Activated naive CD4-positive, alpha-beta T cell treated with anti-CD3 and anti-CD28 coated beads, Interleukin-2, amount 50 U/mL, for 72 hours (primary cell): Measurements from ENCODE around the gene DNAJC18. TPM values are rescaled to one million over a fixed set of nuclear protein-coding genes. Genes with fewer than 3 reads are reported as not detected.
"Not testable (repeated sequence)": the region's sequence is repeated elsewhere in the genome, so short reads cannot be mapped to it uniquely, and the experiment has no call there.

Experiments
- ATAC-seq, 2 donors: fragments of 150-1000 bp; cut with Tn5 transposase; 2 replicates each; pipeline ENCODE4 v1.10.0; 2021; ENCODE audit warnings: mild to moderate bottlenecking in 2 of 2, moderate library complexity in 2 of 2
- DNase-seq, 2 donors: peaks; one replicate each; pipeline ENCODE4 v3.0.0; 2021 to 2022; ENCODE audit warnings: low spot score in 2 of 2
- H3K27ac Mint-ChIP-seq, 2 donors: one replicate each; pipeline ENCODE4 v1.8.0; 2022; ENCODE audit warnings: mild to moderate bottlenecking in 2 of 2, mixed read lengths in 2 of 2
- H3K36me3 Mint-ChIP-seq, 2 donors: one replicate each; pipeline ENCODE4 v1.8.0; 2022; ENCODE audit warnings: mixed read lengths in 2 of 2
- H3K9me3 Mint-ChIP-seq, 2 donors: one replicate each; pipeline ENCODE4 v1.8.0; 2022; ENCODE audit warnings: mixed read lengths in 2 of 2
- total RNA-seq, 2 donors: library from RNA; stranded (reverse); gene quantifications; one replicate each; pipeline ENCODE4 v1.2.3, GENCODE V29; 2022

DNAJC18 gene
- total RNA-seq, 2 donors from 2014 or later = 13.5 to 47.3 TPM

DNA sequence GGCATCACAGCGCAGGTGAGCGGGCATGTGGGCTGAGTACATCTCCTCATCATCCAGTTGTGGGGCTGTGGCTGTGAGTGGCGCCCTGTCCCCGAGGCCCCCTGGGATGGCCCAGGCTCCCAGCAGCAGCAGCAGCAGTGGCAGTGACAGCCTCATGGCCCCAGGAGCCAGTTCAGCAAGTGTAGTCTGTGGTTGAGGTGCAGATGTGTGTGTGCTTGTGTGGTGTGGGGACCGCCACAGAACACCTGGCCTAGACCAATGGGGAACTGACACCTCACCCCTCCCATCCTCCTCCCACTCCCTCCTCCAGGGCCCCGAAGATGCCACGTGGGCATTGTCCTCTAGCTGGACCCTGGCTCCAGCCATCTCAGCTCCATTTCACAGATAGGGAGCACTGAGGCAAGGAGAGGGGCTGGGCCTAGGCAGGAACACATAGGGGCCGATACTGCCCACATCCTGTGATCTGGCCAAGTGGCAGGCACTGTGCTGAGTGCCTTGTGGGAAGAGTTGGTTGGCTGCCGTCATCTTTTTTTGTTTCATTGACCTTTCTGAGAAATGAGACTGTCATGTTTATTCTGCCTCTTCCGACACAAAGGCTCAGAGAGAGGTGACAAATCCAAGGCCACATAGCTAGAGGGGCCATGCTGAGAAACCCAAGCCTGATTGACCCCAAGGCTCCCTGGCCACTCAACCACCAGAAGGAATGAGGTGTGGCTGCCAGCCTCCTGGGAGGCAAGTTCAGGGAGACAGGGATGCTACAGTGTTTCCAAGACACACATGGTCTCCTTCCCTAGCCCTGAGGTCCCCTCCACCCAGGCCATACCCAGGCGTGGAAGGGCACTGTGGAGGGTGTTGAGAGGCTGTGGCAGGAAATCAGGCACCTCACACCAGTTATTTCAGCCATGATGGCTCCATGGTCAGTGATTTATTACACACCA, 49.4 kb downstream of the DNAJC18 start, which contains the start of gene MZB1:
Gene MZB1, minus strand, starts transcription at position 213 of the 938 bp plus-strand sequence. Its CDS starts 57 bp downstream, at position 156.
- DNase-seq (peak; percentile 43 to 88), ATAC-seq (peak; percentile 49 to 75)
- Mint-ChIP-seq H3K36me3 (peaks cover 17% of the 10 kb centered on the region in 2 donors), H3K9me3 (no peaks in the 10 kb centered on the region), H3K27ac (peak within 1 kb of the TSS; percentile 68 to 94)

DNA sequence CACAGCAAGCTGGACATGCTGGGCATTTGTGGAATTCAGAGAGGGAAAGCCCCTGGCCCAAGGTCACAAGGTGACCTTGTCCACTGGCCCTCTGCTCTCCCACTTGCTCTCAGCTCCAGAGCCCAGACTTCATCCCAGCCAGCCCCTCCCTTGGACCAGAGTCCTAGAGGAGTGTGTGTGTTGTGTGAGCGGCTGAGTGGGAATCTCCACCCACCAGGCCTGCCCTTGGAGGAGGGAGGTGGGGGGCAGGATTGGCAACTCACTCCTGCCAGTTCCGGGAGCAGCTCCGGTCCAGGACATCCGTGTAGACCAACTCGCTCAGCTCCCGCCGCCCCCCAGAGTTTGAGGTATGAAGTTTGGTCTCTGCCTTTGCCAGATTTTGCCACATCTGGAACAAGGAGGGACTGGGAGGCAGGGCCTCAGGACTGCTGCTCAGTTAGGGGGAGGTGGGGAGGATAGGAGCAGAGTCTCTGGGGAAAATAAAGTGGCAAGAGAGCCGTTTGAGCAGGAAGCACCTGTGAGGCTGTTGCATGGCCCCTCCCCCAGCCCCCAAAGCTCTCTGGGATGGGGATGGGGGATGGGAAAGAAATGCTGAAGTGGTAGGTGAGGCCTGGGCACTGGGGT, 51.0 kb downstream of the DNAJC18 start:
- Mint-ChIP-seq H3K36me3 (peaks cover 15% of the 10 kb centered on the region in 2 donors), H3K27ac (peak overlapping the region in 1 of 2 donors; percentile 51), H3K9me3 (no peaks in the 10 kb centered on the region)
- no peak for ATAC-seq
- DNase-seq = no peak

DNA sequence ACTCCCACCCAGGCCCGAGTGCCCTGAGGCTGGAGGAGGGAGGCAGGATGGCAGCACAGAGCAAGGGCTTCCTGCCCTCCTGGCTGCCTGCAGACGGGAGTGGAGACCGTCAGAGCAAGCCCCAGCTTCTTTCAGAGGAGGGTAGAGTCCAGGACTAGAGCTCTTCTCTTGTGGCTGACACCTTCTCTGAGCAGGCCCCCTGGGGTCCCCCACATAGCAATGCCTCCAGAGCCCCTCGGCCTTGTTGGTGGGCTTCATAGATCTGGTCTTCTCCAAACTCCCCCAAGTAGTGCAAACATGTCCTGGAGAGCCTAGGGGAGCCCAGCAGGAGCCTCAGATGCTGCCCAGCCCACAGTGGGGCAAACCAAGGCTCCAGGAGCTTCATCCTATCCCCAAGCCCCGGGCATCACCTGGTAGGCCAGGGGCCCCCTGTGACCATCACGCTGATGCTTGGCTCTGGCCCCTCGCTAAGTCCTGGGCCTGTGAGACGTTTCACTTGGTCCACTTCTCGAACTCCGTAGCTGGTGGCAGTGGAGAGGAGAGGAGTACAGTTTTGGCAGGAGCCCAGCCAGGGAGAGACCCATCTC, 51.6 kb downstream of the DNAJC18 start:
- DNase-seq (no peak), ATAC-seq (no peak)
- Mint-ChIP-seq H3K36me3 (peaks cover 9% of the 10 kb centered on the region in 2 donors), H3K9me3 (no peaks in the 10 kb centered on the region), H3K27ac (peak overlapping the region in 1 of 2 donors; percentile 51)

DNA sequence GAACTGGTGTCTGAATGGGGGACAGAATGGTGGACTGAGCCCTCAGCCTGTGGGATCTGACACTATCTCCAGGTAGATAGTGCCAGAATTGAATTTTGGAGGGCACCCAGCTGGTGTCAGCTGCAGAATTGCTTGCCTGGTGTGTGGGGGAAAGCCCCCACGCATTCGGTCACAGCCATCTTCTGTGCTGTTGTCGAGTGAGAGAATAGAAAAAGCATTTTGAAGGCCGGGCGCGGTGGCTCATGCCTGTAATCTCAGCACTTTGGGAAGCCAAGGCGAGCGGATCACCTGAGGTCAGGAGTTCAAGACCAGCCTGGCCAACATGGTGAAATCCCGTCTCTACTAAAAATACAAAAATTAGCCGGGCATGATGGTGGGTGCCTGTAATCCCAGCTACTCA, 52.4 kb downstream of the DNAJC18 start:
- not testable (repeated sequence) for H3K36me3 Mint-ChIP-seq

DNA sequence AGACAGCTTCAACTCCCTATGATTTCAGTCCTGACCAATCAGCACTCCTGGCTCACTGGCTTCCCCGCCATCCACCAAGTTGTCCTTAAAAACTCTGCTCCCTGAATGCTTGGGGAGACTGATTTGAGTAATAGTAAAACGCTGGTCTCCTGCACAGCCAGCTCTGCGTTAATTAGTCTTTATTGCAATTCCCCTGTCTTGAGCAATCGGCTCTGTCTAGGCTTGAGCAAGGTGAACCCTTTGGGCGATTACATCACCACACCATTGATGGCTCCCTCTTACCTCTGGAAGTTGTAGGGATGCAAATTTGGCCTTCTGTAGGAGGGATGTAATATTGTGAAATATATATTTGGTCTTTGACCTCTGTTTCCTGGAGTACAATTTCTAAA, 53.3 kb downstream of the DNAJC18 start:
- H3K27ac Mint-ChIP-seq = no peak overlapping the region
- DNase-seq (no peak), ATAC-seq (no peak)
- no peaks in the 10 kb centered on the region for H3K36me3 Mint-ChIP-seq
- H3K9me3 Mint-ChIP-seq = no peaks in the 10 kb centered on the region

More for the DNA sequence above, 52.4 kb downstream of the DNAJC18 start:
- ATAC-seq, DNase-seq, H3K9me3 Mint-ChIP-seq: not testable (repeated sequence)
- H3K27ac Mint-ChIP-seq = peak overlapping the region in 1 of 2 donors; percentile 2

DNA sequence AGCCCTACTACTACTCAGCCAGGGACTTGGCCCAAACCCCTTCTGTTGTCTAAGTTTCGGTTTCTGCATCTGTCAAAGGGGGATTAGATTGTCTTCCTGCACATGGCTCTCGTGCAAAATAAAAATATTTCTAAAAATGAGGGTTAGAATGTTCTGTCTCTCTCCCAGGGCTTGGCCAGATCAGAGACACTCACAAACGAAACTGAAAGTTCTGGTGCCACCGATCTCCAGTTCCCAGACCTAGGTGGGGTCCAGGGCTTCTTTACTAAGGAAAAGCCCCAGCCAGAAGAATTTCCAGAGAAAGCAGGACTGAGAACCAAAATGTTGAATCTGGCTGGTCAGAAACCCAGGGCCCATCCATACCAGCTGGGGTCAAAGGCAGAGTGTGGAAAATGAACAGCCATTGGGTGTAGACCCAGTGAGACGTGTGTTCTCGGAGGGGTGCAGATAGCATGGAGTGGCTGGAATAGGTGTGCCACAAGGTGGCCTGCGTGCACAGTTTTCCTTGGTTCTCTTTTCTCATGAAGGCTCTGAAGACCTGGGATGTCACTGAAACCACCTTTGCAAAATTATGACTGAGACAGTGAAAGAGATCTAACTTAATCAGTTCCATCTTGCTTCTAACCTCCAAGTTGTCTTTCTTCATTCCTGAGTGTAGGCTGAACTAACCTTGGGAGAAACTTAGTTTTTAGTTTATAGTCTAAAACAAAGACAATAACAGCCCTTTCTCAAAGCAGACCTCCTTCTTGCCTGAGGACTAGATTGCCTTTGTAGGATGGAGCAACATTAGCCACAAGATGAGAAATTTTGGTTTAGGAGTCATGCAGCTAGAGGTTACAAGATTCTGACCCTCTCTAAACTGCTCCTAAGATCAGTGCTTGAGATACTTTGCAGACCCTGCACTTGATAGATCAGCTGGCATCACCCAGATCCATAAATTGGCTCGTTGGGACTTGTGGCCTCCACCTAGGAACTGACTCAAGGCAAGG, 54.0 kb downstream of the DNAJC18 start:
- DNase-seq (peak in 1 of 2 donors; percentile 18), ATAC-seq (peak in 1 of 2 donors; percentile 10)
- no peaks in the 10 kb centered on the region for H3K9me3 Mint-ChIP-seq
- no peaks in the 10 kb centered on the region for H3K36me3 Mint-ChIP-seq
- peak overlapping the region; percentile 69 to 73 for H3K27ac Mint-ChIP-seq

DNA sequence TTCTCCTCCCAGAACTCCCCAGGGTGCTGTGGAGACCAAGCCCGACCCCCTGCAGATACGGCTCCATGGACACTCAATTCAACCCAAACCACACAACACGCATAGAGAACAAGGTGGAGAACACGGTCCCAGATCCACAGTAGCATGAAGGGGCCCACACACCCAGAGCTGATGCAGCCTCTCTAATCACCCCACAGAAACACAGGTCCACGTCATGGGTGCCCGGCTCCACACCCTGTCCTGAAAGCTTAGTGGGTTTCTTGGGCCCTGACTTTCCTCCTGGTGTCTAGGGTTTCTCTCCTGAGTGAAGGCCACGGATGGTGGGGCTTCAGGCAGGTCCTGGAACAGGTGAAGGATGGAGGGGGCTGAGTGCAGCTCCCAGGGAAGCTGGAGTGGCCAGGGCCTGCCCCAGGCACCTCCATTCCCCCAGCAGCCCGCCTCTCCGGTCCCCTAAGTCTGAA, 54.7 kb downstream of the DNAJC18 start:
- Mint-ChIP-seq H3K9me3 (no peaks in the 10 kb centered on the region), H3K27ac (peak overlapping the region; percentile 73 to 86), H3K36me3 (no peaks in the 10 kb centered on the region)
- no peak for DNase-seq
- ATAC-seq = no peak

DNA sequence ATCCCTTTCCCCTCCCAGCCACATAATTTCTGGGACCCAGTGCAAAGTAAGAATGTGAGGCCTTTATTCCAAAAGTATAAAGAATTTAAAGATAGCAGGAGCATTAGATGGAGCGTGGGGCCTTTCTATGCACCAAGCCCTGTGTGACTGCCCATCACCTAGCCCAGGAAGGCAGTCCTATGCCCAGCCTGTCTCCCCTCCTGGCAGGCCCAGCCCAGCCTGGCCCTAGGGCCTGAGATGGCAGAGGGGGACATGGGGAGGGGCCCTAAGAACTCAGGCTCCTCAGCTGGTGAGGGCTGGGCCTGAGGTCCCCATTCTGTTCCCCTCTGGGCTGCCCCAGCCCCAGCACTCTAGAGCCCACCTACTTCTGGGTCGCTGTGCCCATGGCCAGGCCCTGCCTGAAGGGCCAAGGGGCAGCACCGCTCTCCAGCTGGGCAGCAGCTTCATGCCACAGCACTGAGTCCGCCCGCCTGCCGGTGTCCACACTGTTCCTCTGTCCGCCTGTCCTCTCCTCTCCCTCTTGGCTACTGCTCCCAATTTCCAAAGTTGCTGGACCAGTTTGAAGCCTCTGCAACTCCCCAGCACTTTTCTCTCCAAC, 55.2 kb downstream of the DNAJC18 start:
- no peak for DNase-seq
- Mint-ChIP-seq H3K36me3 (no peaks in the 10 kb centered on the region), H3K27ac (peak overlapping the region; percentile 73 to 86), H3K9me3 (no peaks in the 10 kb centered on the region)
- no peak for ATAC-seq

DNA sequence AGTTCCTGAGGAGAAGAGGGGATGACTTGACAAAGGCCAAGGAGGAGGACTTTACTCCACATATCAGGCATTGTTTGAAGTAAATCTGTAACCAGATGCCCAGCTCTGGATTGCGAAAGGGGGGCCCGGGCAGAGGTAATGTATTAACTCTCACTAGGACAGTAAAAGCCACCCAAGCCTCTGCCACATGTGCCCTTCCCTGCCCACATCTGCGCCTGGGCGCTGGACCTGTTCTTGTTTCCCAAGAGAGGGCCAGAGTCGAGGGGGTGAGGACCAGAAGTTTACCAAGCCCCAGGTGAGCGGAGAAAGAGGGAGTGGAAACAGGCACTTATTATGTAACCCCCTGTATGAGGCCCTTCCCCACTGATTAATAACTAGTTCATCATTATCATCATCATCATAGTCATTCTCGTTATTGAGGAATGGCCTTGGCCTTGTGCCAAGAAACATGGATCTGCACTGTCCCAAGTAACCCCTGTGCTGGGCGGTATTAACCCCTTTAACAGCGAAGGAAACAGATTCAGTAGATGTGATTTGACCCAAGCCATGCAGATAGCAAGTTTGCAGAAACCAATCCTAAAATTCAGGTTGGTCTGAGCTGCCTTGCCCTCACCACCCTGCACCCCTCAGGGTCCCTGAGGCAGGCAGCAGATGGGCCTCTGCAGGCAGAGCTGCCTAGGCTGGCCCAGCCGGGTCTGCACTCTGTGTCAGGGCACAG, 55.9 kb downstream of the DNAJC18 start, which contains the start of gene SLC23A1:
Gene SLC23A1, minus strand, starts transcription at position 23 of the 718 bp plus-strand sequence. CDS start 44 bp downstream, outside the sequence.
- no peak for ATAC-seq
- DNase-seq = no peak
- Mint-ChIP-seq H3K9me3 (no peaks in the 10 kb centered on the region), H3K36me3 (no peaks in the 10 kb centered on the region), H3K27ac (peak within 1 kb of the TSS in 1 of 2 donors; percentile 73)

DNA sequence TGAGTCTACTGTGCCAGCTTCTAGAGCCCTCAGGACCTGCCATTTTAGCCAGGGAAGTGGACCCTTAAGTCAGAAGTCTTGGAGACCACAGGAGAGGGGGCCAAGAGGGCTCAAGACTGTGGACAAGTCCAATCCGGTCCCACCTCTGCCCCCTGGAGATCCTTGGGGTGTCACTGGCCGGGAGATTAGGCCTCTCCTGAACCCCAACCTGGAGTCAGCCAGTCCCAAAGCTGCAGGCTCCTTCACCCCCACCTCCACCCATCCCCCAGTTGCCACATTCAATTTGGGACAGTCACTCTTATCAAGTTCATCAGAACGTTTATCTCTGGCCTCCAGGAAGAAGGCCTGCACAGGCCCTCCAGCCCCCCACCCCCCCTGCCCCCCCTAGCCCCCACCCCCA, 56.5 kb downstream of the DNAJC18 start:
- no peak for DNase-seq
- no peak overlapping the region for H3K27ac Mint-ChIP-seq
- no peaks in the 10 kb centered on the region for H3K36me3 Mint-ChIP-seq
- H3K9me3 Mint-ChIP-seq = no peaks in the 10 kb centered on the region
- no peak for ATAC-seq

DNA sequence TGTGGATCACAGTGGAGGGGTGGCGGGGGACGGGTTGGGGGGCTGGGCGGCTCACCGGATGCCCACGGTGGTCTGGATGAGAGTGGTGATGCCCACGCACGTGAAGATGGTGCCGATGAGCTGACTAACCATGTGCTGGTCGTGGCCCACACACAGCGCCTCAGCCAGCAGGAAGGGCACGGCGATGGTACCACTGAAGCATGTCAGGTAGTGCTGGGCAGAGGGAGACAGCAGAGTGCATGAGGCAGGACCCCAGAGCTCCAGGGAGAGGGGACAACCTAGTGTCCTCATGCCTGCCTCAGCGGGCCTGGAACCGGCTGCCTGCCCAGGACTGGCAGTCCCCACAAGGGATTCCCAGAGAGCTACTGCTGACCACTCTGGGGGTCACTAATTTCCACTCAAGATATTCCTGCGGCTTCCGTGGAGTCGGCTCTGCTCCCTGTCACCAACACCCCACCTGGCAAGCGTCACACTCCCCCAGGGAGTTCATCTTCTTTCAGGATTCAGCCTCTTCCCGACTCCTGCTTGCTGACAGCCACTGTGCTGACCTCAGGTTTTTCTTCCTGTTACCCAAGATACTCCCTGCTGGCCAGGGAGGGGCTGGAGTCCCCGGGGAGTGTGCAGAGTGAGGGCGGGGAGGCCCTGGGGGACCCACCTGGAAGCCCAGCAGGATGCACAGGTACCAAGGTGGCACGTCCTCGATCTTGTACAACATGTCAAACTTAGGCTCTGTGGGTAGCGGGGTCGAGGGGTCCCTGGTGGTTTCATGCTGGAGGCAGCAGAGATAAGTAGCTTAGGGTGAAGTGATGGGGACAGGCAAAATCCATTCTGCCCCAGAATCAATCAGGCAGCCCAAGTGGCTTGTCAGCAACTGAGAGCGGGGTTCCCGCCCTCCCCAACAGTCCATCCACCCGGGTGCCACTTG, 57.2 kb downstream of the DNAJC18 start:
- no peak for DNase-seq
- Mint-ChIP-seq H3K9me3 (no peaks in the 10 kb centered on the region), H3K36me3 (no peaks in the 10 kb centered on the region), H3K27ac (no peak overlapping the region)
- ATAC-seq = no peak

DNA sequence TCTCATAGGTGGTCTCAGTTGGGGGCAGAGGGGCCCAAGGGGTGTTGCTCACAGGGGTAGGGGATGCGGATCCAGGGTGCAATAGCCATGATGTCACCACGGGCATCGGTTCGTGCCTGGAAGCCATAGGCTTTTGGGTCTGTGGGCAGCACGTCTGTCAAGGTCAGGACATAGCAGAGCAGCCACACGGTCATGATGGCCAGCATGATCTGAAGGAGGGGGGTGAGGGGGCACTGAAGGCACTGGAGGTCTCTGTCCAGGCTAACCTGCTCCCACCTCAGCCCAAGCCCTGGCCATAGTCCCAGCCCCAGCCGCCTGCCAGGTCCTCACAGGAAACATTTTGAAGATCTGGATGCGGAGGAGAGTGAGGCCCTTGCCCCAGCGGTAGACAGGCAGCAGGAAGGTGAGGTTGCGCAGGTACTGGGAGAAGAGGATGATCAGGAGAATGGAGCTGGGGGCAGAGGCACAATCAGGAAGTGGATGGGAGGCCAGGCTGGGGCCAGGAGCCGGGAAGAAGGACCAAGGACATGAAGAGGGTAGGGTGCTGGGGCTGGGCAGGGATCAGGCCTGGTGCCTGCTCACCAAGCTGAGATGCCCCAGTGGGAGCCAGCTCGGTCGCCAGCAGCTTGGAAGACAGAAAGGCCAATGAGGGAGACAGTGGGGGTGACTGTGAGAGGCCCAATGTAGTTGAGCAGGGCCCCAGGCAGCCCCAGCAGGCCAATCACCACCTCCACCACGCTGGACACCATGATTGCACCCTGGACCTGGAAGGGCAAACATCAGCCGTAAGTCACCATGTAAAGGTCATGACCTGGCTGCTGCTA, 59.5 kb downstream of the DNAJC18 start:
- DNase-seq (no peak), ATAC-seq (peak in 1 of 2 donors; percentile 6)
- H3K27ac Mint-ChIP-seq = peak overlapping the region; percentile 0 to 15
- no peaks in the 10 kb centered on the region for H3K36me3 Mint-ChIP-seq
- no peaks in the 10 kb centered on the region for H3K9me3 Mint-ChIP-seq

DNA sequence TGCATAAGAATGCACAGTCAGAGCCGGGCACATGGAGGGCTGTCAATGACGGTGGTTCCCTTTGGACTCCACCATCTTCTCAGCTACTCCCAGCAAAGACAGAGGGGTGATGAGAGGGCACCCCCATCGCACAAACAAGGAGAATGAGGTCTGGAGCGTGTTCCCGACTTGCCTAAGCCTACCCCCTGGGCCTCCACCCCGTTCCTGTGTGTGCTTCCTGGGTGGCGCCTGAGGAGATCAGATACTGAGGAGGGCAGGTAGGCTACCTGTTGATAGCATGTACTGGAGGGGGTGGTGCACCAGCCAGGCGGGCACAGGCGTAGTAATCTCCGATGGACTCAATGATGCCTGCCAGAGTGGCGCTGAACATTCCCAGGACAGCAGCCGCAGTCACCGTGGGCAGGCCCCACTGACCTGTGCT, 60.4 kb downstream of the DNAJC18 start:
- peak overlapping the region in 1 of 2 donors; percentile 0 for H3K27ac Mint-ChIP-seq
- no peaks in the 10 kb centered on the region for H3K36me3 Mint-ChIP-seq
- DNase-seq (no peak), ATAC-seq (no peak)
- H3K9me3 Mint-ChIP-seq = no peaks in the 10 kb centered on the region
